Uterus (tissue), 4 donors: ENCODE measurements around the gene ARAP1. TPM values are rescaled to one million over a fixed set of nuclear protein-coding genes. Genes with fewer than 3 reads are reported as not detected.
A peak's percentile ranks its signal among the peaks of the same experiment; 100 is the strongest.

Experiments used
- DNase-seq, 2 donors: peaks; one replicate each; pipeline ENCODE4 v3.0.0-alpha.2; 2019 to 2020
- H3K27ac ChIP-seq, 2 donors: fragments of 200-600 bp; sonication (generic); 1 replicate in 1 of 2; 2 replicates in 1 of 2; pipeline ENCODE4 v1.5.1; 2016 to 2018
- H3K27me3 ChIP-seq, 2 donors: fragments of 200-600 bp; sonication (generic); one replicate each; pipeline ENCODE4 v1.5.1; 2018 to 2019; ENCODE audit warnings: control low read depth in 1 of 2
- H3K36me3 ChIP-seq, 2 donors: fragments of 200-600 bp; sonication (generic); one replicate each; pipeline ENCODE4 v1.5.1; 2019; ENCODE audit warnings: control low read depth in 1 of 2
- H3K4me1 ChIP-seq, 2 donors: fragments of 200-600 bp; sonication (generic); one replicate each; pipeline ENCODE4 v1.5.1; 2018 to 2019; ENCODE audit warnings: control low read depth in 1 of 2
- H3K4me3 ChIP-seq, 2 donors: fragments of 200-600 bp; sonication (generic); 1 replicate in 1 of 2; 2 replicates in 1 of 2; pipeline ENCODE4 v1.5.1; 2018 to 2019; ENCODE audit warnings: mild to moderate bottlenecking in 1 of 2
- H3K9me3 ChIP-seq, 2 donors: fragments of 200-600 bp; sonication (generic); one replicate each; pipeline ENCODE4 v1.5.1; 2019; ENCODE audit warnings: control low read depth in 1 of 2
- CTCF ChIP-seq, 4 experiments: fragments of 200-600 bp in 2 of 4; fragments of 450-650 bp in 2 of 4; sonication (generic) in 2 of 4; IDR thresholded peaks; one replicate each; pipeline ENCODE4 v1.5.1; 2016 to 2019; ENCODE audit warnings: antibody characterized with exemption in 4 of 4, mild to moderate bottlenecking in 2 of 4, moderate library complexity in 1 of 4
- POLR2A ChIP-seq, 2 donors: fragments of 450-650 bp; IDR thresholded peaks; one replicate each; pipeline ENCODE4 v1.6.1; 2016; ENCODE audit warnings: antibody characterized with exemption in 2 of 2, mild to moderate bottlenecking in 1 of 2, moderate library complexity in 1 of 2
- intact Hi-C: fragments of 100-400 bp; cut with DNase I; formaldehyde crosslinking; loops from one replicate; pipeline ENCODE4 v1.15.1; 2023; ENCODE audit warnings: low total_unique reads
- total RNA-seq, 4 donors: library from RNA; depleted of rRNA in 3 of 4; stranded (reverse); fragments of >200 nt in 3 of 4; gene quantifications; one replicate each; pipeline versions ENCODE4 v1.1.0 to v1.2.4, GENCODE V29; 2014 to 2023
- donor health status: DM: yes; HTN: yes; CAD: no.

The ARAP1 gene
- total RNA-seq, 4 donors from 2014 or later, result 21.3 to 222 (median 70.4) TPM

DNA sequence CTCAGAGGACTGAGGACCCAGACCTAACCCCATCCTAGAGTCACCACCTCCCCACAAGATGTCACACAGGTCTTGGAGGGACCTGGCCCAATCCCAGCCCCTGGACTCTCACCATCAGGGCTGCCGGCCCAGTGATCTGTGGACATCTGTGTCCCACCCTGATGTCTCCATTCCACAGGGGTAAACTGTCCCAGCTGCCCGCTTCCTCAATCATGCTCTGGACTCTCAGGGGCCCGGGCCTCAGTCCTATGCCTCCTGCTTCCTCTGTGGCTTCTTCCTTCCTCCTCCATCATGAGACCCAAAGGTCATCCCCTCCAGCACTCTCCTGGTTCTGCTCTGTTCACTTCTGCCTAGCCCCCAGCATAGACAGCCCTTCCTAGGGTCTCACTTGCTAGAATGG is 32.2 kb downstream of the ARAP1 start:
- no peak for DNase-seq
- peaks cover 0 to 3% of the 10 kb centered on the region in 2 donors for H3K4me1 ChIP-seq
- no peaks in the 10 kb centered on the region for H3K9me3 ChIP-seq
- TF ChIP-seq CTCF (IDR thresholded peaks at IDR 0.05), result no peak
- TF ChIP-seq POLR2A (IDR thresholded peaks at IDR 0.05), result no peak
- no peaks in the 10 kb centered on the region for H3K27me3 ChIP-seq
- intact Hi-C loops, result loop anchor here (5.0 to 10.0 kb wide), 2 partner anchors 67 to 455 kb away; no protein-coding TSS in a partner anchor
- H3K27ac ChIP-seq, result peak overlapping the region; percentile 86 to 88
- H3K36me3 ChIP-seq, result no peaks in the 10 kb centered on the region
- peak overlapping the region in 1 of 2 donors; percentile 67 for H3K4me3 ChIP-seq

- no peak for DNase-seq
- Histone ChIP-seq H3K36me3 (no peaks in the 10 kb centered on the region), H3K9me3 (no peaks in the 10 kb centered on the region), H3K4me3 (no peak overlapping the region), H3K27ac (peak overlapping the region in 1 of 2 donors; percentile 86), H3K4me1 (peaks cover 0 to 3% of the 10 kb centered on the region in 2 donors), H3K27me3 (no peaks in the 10 kb centered on the region)
- intact Hi-C loops, result no loop called here
- TF ChIP-seq POLR2A (IDR thresholded peaks at IDR 0.05) (no peak), CTCF (IDR thresholded peaks at IDR 0.05) (no peak)
Observed at GRCh38 chr11:72719551-72719950, 32.7 kb downstream of the ARAP1 start.

GRCh38 chr11:72719144-72719543 is 33.1 kb downstream of the ARAP1 start:
- Histone ChIP-seq H3K4me3 (no peak overlapping the region), H3K27me3 (no peaks in the 10 kb centered on the region), H3K9me3 (no peaks in the 10 kb centered on the region), H3K27ac (no peak overlapping the region), H3K4me1 (peaks cover 0 to 3% of the 10 kb centered on the region in 2 donors), H3K36me3 (no peaks in the 10 kb centered on the region)
- TF ChIP-seq POLR2A (IDR thresholded peaks at IDR 0.05) (no peak), CTCF (IDR thresholded peaks at IDR 0.05) (no peak)
- no peak for DNase-seq
- intact Hi-C loops, result no loop called here

GRCh38 chr11:72718101-72718501 is 34.1 kb downstream of the ARAP1 start:
- TF ChIP-seq CTCF (IDR thresholded peaks at IDR 0.05), result no peak
- TF ChIP-seq POLR2A (IDR thresholded peaks at IDR 0.05), result no peak
- H3K4me1 ChIP-seq, result peaks cover 0 to 3% of the 10 kb centered on the region in 2 donors
- intact Hi-C loops, result no loop called here
- H3K4me3 ChIP-seq, result no peak overlapping the region
- H3K27ac ChIP-seq, result no peak overlapping the region
- DNase-seq, result no peak
- no peaks in the 10 kb centered on the region for H3K9me3 ChIP-seq
- H3K36me3 ChIP-seq, result no peaks in the 10 kb centered on the region
- H3K27me3 ChIP-seq, result no peaks in the 10 kb centered on the region

- Histone ChIP-seq H3K4me1 (no peaks in the 10 kb centered on the region), H3K36me3 (no peaks in the 10 kb centered on the region), H3K27ac (no peak overlapping the region), H3K9me3 (no peaks in the 10 kb centered on the region), H3K4me3 (no peak overlapping the region), H3K27me3 (no peaks in the 10 kb centered on the region)
- intact Hi-C loops, result no loop called here
- TF ChIP-seq CTCF (IDR thresholded peaks at IDR 0.05), result no peak
- DNase-seq, result no peak
Observed at GRCh38 chr11:72716788-72717435, 35.3 kb downstream of the ARAP1 start.
